ENCODE measurements around the gene MAB21L4.

The MAB21L4 gene

DNA sequence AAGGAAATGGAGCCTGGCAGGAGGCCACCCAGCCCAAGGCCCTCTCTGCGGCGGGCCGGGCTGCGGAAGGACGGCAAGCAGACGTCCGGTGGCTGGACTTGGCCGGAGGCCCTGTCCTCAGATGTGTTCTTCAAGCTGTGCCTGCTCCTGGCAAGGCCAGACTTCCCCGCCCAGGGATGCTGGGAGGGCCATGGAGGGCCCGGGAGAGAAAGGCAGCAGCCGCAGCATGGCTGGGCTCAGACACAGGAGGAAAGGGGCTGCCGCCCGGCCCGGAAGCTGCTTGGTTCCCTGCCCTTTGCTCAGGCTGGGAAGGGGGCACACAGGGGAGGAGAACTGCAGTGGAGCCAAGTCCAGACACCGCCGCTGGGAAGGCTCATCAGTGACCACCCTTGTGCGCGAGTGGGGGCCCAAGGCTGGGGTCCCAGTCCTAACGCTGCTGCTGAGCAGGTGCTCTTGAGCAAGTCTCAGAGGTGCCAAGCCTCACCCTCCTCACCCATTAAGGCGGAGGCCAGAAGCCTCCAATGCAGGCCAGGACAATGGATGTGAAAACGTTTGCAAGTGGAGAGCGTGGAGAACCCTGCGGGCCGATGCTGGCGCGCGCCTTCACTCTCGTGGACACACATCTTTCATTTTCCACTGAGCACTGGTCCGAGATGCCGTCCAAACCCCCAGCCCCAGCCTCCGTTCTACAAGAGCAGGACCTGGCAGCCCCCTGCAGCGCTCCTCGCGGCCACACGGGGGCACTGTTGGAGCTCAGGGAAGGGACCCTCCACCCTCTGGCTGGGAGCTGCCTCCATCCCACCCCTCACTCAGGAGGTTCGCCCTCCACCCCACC is 18.1 kb upstream of the MAB21L4 start:
- DNase-seq (ENCODE audit: insufficient read length, low spot score): peak; percentile 89
- FAIRE-seq: no peak

DNA sequence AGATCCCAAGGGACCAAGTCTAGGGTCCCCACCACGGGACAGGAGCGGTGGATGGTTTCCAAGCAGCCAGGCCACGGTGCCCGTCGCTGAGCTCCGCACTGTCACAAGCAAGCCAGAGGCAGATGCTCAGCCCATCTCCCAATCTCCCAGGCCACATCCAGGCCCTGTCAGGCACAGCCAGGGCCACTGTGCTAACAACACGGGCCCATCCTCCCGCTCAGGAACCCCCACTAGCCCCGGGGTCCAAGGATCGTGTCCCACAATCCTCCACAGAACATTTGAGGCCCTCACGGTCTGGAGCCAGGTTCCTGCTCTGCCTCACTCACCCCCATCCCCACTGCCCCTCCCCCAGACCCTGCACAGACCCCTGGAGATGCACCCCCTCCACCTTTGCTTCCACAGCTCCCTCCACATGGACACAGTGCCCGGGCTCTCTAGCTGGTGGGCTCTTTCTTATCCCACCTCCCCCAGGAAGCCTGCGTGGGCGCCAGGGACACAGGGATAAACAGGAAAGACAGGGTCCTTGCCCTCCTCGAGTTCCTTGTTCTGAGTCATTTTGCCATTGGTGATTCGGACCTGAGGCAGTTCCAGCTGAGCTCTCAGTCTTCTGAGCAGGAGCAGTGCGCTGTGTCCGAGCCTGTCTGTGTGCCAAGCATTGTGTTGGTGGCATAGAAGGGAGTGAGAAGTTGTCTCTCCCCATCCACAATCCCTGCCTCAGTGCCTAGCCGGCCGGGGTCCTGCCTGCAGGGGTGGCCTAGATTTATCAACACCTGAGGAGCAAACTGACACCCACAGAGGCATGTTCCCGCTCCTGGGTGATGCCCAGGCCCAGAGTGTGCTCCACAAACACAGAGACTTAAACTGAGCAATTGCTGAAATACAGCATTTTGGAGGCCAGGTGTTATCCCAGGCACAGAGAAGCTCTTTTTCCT is 17.2 kb upstream of the MAB21L4 start:
- no peak for FAIRE-seq
- DNase-seq (ENCODE audit: insufficient read length, low spot score): no peak

DNA sequence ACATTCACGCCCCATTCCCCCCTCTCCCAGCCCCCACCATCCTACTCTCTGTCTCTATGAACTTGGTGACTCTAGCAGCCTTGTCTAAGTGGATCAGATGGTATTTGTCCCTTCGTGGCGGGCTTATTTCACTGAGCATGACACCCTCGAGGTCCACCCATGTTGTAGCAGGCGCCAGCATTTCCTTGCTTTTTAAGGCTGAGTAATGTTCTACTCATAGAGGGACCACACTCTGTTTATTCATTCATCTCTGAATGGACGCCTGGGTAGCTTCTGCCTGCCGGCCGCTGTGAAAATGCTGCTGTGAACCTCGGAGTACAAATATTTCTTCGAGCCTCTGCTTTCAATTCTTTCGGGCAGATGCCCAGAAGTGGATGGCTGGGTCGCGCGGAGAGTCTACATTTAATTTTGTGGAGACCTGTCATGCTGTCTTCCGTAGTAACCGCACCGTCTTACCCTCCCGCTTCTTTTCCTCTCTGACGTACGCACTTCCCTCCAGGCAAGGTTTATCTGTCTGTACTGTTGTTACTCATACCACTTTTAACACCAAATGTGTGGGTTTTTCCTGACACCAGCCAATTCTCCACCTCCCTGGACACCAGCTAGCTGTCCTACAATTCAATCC is 15.8 kb upstream of the MAB21L4 start:
- no peak for FAIRE-seq

DNA sequence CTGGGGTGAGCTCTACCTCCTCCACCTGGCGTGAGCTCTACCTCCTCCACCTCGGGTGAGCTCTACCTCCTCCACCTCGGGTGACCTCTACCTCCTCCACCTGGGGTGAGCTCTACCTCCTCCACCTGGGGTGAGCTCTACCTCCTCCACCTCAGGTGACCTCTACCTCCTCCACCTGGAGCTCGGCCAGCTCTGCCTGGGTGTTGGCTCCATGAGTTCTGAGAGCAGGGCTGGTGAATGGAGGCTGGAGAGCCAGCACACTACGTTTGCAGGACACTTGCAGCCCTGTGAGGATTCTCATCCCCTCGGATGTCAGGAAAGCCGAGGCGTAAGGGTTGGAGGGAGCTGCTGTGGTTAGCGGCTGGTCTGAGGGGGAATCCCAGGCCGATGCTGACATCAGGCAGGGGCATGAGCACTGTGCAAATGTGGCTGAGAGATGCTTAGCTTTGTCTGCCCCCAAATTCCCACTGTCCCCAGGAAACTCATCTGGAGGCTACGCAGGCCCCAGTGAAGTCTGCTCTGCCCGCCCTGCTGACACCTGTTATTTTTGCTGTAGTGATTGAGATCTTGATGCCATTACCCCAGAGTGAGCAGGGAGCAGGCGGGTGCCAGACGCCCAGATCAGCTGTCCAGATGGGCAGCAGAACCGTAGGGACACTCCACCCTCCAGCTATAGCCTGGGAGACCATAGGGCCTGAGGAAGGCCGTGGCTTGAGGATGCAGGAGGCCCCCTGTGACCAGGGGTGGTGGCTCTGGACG is 13.4 kb upstream of the MAB21L4 start:
- no peak for DNase-seq (ENCODE audit: insufficient read length, low spot score)
- no peak for FAIRE-seq

More for the DNA sequence above, 15.8 kb upstream of the MAB21L4 start:
- no peak for DNase-seq (ENCODE audit: insufficient read length, low spot score)

DNA sequence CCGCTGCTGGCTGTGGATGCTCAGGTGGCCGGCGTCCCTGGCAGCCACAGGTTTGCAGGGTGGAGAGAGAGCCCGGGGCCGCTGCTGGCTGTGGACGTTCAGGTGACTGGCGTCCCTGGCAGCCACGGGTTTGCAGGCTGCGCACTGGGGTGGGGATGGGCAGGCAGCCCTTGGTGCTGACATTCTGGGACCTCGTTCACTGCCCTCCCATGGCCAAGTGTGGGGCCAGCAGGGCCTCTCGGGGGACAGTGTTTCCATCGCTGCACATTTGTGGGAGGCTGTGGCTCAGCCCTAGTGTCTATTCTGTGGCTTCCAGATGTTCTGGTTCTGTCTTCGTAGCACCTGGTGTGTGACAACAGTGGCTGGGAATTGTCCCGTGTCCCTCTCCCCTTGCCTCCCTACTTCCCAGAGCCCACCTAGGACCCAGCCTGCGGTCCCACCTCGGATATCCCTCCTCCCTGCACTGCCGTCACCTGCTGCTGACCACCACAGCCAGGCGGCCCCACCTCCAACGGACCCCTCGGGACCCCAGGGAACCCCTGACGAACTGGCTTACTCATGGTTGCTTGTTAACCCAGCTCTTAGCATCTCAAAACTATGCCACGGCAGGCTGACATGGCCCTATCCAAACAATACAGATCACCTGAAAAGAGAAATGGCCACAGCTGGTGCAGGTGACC is 11.1 kb upstream of the MAB21L4 start:
- FAIRE-seq (no peak), DNase-seq (ENCODE audit: insufficient read length, low spot score) (no peak)

DNA sequence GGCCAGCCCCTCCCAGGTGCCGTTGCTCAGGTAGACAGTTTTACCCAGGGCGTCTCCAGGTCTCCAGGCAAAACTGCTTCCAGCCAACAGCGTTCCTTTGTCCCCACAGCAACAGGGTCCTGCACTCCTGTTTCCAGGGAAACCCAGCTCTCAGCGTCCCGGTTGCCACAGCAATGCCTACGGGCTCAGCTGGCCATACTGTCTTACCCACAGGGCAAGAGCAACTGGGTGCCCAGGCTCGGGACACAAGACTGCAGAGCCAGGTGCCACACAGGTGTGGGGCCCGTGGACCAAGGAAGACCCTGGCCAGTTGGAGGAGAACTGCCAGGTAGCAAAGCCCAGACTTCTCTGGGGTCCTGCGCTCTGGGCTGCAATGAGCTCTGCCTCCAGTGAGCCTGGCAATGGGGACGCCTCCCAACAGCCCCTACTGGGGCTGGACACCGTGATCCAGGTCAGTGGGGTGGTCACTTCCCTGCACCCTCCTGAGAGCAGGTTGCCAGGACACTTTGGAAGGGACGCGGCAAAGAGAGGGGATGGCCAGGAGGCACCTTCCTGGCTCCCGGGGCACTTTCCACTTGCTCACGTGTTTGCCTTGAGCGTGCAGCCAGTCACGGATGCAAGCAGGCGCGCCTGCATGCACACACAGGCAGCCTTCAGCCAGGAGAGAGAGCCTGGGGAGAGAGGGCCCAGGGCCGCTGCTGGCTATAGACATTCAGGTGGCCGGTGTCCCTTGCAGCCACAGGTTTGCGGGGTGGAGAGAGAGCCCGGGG is 10.4 kb upstream of the MAB21L4 start, which contains the start of gene CROCC2:
Gene CROCC2 (plus strand): TSS at position 196 of the 770 bp plus-strand sequence. CDS start 178 bp downstream, at position 374.
- DNase-seq (ENCODE audit: insufficient read length, low spot score) (no peak), FAIRE-seq (no peak)

DNA sequence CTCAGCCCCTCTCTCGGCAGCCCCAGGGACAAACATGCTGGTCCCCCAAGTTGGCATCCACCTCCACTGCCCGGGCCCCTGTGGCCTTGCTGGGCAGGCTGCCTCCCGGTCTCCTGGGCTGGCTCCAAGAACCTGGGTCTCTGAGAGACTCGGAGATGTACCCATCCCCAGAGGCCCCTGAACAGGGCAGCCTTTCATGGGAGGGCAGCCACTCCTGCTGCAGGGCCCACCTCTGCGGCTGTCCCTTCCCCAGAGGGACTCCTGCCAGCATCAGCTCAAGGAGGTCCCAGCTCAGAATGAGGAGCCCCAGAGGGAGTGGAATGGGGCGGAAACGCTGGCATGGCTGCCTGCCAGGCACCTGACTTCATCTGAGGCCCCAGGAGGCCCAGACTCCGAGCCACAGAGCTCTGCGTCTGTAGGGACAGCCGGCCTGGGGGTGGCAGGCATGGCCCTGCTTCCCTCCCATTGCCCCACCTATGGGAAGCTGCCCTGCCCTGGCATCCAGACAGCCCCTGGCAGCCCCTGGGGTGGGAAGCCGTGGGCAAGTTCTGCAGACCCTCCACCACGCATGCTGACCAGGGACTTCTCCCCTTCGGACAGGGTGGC is 9.3 kb upstream of the MAB21L4 start:
- no peak for DNase-seq (ENCODE audit: insufficient read length, low spot score)
- FAIRE-seq: no peak

DNA sequence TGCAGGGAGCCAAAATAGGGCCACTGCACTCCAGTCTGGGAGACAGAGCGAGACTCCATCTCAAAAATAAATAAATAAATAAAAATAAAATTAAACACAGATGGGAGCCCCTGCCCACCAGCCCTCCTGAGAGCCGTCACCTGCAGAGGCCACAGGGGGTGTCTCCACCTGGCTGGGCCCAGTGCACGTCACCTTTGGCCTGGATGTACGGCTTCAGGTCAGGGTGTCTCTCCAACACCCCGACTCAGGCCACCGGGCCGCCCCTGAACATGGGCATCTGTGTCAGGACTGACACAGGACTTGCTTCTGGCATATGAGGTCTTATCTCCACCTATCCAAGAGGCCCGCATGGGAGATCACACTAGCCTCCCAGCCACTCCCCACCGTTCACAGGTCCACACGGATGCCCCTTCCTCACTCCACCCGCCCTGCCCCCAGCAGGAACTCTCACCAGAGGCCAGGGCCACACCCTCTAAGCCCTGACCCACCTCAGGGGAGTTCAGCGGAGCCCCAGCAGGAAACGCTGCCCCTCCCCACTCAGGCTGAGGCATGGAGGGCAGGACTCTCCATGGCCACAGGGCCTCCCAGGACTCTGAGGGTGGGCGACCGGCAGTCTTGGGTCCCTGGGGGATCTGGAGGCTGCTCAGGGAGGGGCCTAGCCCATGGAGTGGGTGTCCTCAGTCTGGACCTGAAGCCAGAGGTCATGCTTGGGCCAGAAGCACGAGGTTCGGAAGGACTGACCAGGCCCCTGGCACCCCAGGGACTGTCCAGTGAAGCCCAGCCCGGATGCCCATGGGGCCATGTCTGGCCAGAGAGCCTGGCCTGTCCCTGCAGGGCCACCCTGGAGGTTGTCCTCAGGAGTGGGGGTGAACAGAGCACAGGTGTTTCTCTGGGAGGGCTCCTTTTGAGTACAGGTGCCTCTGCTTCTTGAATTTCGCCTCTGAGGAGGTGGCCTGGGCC is 8.5 kb upstream of the MAB21L4 start:
- DNase-seq (ENCODE audit: insufficient read length, low spot score): no peak
- no peak for FAIRE-seq

DNA sequence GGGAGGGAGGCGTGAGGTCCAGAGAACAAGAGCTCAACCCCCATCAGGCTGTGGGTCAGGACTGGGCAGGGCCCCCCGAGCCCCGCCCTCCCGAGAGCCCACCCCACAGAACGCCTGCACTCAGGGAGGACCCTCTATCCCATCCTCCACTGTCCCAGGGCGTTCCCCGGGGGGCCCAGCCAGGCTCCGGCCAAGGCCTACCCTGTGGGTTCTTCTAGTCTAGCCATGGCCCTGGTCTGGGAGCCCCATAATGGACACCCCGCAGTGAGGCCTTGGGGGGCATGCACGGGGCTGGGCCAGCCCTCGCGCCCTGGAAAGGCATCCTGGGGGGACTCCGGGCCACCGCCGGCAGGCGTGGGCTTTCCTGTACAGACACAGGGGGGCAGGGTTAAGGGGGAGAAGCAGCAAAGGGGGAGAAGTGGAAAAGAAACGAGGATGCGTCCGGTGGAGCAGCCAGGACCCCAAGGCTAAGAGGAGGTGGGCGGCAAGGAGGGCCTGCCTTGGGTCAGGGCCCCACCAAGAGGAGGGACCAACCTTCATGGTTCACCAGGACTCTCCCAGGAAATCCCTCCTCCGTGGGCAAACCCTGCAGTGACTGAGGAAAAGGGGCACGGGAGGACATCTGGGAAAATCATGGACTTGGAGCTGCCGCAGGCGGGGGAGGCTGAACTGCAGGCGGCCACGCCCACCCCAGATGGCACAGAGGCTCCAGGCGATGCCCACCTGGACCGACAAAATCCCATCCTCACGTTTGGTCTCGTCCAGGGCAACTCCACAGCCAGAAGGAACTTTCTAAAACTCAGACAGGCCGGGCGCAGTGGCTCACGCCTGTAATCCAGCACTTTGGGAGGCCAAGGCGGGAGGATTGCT is 7.5 kb upstream of the MAB21L4 start:
- DNase-seq (ENCODE audit: insufficient read length, low spot score) (no peak), FAIRE-seq (no peak)

DNA sequence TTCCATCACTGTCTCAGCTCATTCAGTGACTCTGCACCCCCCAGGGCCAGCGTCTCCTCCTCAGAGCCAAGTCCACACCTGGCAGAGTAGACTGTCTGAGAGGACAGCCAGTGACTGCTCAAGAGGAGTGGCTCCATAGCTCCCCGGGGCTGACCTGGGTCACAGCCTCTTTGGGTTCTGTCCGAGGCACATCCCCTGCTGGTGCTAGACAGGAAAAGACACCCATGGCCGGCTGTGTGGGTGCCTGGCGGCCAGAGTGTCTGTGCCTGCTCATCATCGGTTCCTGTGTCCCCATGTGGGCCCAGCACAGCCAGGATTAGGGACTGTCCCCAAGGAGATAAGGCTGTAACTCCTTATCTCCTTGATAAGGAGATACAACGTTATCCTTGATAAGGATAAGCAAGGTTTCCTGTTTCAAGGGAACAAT is 6.7 kb upstream of the MAB21L4 start:
- DNase-seq (ENCODE audit: insufficient read length, low spot score) (no peak), FAIRE-seq (no peak)

DNA sequence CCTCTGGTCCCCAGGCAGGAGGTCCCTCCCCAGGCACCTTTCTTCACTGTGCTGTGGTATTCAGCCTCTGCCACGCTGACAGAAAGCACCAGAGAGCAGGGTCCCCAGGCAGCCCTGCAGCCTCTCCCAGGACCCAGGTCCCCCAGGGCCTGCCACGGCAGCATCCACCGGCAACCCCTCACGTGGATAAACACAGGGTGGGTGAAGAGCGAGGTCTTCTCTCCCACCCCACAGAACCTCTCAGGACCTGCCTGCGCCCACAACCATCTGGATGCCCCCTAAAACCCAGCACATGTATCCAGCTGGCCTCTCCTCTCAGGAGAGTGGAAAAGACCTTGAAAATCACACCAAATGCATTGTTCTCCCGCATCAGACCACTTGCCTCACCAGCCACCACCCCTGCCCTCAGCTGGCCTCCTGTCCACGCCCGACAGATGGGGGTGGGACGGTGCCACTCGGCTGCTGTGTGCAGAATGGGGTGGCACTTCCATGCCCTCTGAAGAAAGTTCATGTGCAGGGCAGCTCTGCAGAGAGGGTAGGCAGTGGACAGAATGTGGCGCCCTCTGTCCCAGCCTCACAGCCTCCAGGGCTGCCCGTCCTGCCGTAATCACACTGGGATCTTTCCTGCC is 6.1 kb upstream of the MAB21L4 start:
- DNase-seq (ENCODE audit: insufficient read length, low spot score) (no peak), FAIRE-seq (no peak)

DNA sequence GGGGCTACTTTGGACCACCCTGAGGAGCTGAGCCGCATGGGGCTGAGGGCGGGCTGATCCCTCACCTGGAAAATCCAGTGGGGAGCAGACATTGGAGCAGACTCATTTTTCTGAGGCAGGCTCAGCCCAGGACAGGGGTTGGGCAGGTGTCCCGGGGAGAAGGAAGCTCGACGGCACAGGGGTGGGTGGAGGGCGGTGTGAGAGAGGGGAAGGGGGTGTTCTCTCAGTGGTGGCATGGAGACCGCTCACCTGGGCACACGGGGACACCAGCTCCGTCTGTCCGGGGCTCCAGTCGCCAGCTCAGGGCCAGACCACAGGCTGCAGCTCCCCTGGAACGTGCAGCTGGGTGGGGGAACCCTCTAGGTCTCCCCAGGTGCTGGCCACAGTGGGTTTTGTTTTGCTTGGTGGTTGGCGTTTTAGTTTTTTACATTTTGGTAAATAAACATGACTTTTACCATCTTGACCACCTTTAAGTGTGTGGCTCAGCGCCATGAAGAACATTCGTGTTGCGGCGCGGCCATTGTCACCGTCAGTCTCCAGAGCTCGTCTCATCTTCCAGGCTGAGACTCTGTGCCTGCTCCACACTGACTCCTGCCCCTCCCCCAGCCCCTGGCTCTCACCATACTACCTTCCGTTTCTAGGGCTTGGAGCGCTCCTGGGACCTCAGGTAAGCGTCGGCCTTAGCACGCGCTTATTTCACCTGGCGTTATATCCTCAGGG is 4.3 kb upstream of the MAB21L4 start:
- FAIRE-seq (no peak), DNase-seq (ENCODE audit: insufficient read length, low spot score) (no peak)

DNA sequence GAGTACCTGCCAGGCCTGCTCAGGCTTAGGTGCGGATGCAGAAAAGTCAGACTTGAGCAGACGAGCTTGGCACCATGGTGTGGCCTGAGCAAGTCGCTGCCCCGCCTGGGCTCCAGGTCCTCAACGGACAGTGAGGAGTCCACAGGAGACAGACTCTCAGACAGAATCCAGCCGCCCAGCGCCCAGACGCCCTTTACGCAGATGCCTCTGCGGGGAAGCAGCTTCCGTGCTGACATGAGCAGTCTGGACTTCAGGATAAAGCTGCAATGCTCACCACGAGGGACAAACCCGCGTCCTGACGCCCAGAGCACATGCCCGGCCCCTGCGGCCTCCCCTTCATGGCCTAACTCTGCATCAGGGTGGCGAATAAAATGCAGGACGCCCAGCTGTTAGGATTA is 3.5 kb upstream of the MAB21L4 start:
- no peak for DNase-seq (ENCODE audit: insufficient read length, low spot score)
- no peak for FAIRE-seq

DNA sequence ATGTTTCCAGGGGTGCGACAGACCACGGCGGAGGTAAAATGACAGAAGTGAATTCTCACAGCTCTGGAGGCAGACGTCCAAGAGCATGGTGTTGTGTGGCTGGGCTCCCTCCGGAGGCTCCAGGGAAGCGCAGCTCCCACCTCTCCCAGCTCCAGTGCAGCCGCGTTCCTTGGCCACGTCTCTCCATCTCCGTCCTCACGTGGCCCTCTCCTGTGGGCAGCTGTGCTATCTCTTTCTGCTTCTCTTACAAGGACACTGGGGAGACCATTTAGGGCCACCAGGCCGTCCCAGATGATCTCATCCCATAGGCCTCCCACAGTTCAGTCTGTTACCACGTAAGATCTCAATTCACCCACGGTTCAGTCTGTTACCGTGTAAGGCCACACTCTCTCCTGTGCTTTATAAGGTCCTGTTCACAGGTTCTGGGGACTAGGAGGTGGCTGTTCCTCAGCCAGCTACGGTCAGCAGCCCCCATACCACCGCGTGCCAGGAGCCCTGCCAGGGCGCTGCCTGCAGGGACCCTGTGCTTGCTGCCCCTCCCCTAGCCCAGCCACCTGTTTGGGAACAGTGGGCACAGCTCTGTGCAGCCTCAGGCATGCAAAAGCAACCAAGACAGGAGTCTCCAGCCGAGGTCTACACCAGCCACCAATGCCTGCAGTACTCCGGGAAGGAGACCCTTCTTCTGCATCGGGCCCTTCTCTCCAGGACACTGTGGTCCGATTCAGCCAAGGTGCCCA is 2.9 kb upstream of the MAB21L4 start:
- FAIRE-seq (no peak), DNase-seq (ENCODE audit: insufficient read length, low spot score) (no peak)

All from GM19239 (cell line).